ENCODE results near the gene EVA1C. TPM values are rescaled to one million over a fixed set of nuclear protein-coding genes. Genes with fewer than 3 reads are reported as not detected.

EVA1C gene
- total RNA-seq, 1 donor from 2014 or later: 147 TPM

- Histone ChIP-seq H3K4me3 (no peak overlapping the region), H3K9me3 (no peaks in the 10 kb centered on the region), H3K4me1 (no peaks in the 10 kb centered on the region), H3K27me3 (no peaks in the 10 kb centered on the region), H3K27ac (no peak overlapping the region), H3K36me3 (no peaks in the 10 kb centered on the region)
- no peak for TF ChIP-seq CTCF (IDR thresholded peaks at IDR 0.05)
- DNase-seq (ENCODE audit: low spot score in 2 of 2): no peak
- intact Hi-C loops (cut with DNase I): no loop called here
These were observed 134.5 kb downstream of the EVA1C start for GRCh38 chr21:32547018-32547417.

- Histone ChIP-seq H3K36me3 (no peaks in the 10 kb centered on the region), H3K27ac (no peak overlapping the region), H3K27me3 (no peaks in the 10 kb centered on the region), H3K4me3 (no peak overlapping the region), H3K4me1 (no peaks in the 10 kb centered on the region), H3K9me3 (no peaks in the 10 kb centered on the region)
- intact Hi-C loops (cut with DNase I): no loop called here
- no peak for TF ChIP-seq CTCF (IDR thresholded peaks at IDR 0.05)
- no peak for DNase-seq (ENCODE audit: low spot score in 2 of 2)
These were observed 136.5 kb downstream of the EVA1C start for GRCh38 chr21:32548978-32549377.

- no peak overlapping the region for H3K4me3 ChIP-seq
- intact Hi-C loops (cut with DNase I): no loop called here
- H3K9me3 ChIP-seq: no peaks in the 10 kb centered on the region
- no peak overlapping the region for H3K27ac ChIP-seq
- H3K36me3 ChIP-seq: no peaks in the 10 kb centered on the region
- no peak for TF ChIP-seq CTCF (IDR thresholded peaks at IDR 0.05)
- H3K4me1 ChIP-seq: no peaks in the 10 kb centered on the region
- no peak for DNase-seq (ENCODE audit: low spot score in 2 of 2)
- no peaks in the 10 kb centered on the region for H3K27me3 ChIP-seq
These were observed 136.9 kb downstream of the EVA1C start for GRCh38 chr21:32549440-32549839.

GRCh38 chr21:32549886-32550285, 137.4 kb downstream of the EVA1C start:
- no peaks in the 10 kb centered on the region for H3K27me3 ChIP-seq
- H3K27ac ChIP-seq: no peak overlapping the region
- no peak for DNase-seq (ENCODE audit: low spot score in 2 of 2)
- no peak overlapping the region for H3K4me3 ChIP-seq
- H3K4me1 ChIP-seq: no peaks in the 10 kb centered on the region
- no peaks in the 10 kb centered on the region for H3K36me3 ChIP-seq
- TF ChIP-seq CTCF (IDR thresholded peaks at IDR 0.05): no peak
- no peaks in the 10 kb centered on the region for H3K9me3 ChIP-seq
- intact Hi-C loops (cut with DNase I): no loop called here

- Histone ChIP-seq H3K27ac (no peak overlapping the region), H3K36me3 (no peaks in the 10 kb centered on the region), H3K4me3 (no peak overlapping the region), H3K27me3 (no peaks in the 10 kb centered on the region), H3K4me1 (no peaks in the 10 kb centered on the region), H3K9me3 (no peaks in the 10 kb centered on the region)
- DNase-seq (ENCODE audit: low spot score in 2 of 2): no peak
- TF ChIP-seq CTCF (IDR thresholded peaks at IDR 0.05): no peak
- intact Hi-C loops (cut with DNase I): no loop called here
These were observed 142.5 kb downstream of the EVA1C start for GRCh38 chr21:32554832-32555638.
